Measurements from ENCODE around the gene PIGB.
"Not testable (repeated sequence)": the region's sequence is repeated elsewhere in the genome, so short reads cannot be mapped to it uniquely, and the experiment has no call there.

PIGB gene

DNA sequence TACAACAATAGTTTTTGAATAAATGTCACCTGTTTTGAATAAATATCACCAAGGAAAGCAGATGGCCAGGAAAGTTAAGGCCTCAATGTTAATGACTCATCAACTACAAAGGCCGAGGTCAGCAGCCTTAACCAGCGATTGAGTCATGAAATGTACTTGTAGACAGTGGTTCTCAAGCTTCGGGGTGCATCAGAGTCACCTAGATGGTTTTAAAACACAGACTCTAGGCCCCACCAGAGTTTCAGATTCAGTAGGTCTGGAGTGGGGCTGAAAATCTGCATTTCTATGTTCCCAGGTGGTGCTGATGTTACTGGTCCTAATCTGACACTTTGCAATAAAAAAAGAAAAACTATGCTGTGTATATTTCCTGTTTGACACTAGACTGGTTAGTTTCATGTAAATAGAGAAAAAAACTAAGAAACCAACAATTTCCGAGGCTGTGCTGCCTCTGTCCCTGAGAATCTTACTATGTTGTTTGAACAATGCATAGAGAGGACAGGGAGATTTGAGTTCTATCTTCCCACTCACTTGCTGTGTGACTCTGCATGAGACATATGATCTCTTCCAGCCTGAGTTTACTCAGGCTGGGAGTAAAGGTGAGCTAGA, 39.2 kb upstream of the PIGB start:
- H3K4me3 ChIP-seq (ENCODE audit: low read length) = no peak overlapping the region
- DNase-seq (ENCODE audit: low read depth) = peak; percentile 66
- TF ChIP-seq, protein P1, sequence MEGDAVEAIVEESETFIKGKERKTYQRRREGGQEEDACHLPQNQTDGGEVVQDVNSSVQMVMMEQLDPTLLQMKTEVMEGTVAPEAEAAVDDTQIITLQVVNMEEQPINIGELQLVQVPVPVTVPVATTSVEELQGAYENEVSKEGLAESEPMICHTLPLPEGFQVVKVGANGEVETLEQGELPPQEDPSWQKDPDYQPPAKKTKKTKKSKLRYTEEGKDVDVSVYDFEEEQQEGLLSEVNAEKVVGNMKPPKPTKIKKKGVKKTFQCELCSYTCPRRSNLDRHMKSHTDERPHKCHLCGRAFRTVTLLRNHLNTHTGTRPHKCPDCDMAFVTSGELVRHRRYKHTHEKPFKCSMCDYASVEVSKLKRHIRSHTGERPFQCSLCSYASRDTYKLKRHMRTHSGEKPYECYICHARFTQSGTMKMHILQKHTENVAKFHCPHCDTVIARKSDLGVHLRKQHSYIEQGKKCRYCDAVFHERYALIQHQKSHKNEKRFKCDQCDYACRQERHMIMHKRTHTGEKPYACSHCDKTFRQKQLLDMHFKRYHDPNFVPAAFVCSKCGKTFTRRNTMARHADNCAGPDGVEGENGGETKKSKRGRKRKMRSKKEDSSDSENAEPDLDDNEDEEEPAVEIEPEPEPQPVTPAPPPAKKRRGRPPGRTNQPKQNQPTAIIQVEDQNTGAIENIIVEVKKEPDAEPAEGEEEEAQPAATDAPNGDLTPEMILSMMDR (IDR thresholded peaks at IDR 0.05; ENCODE audit: insufficient read depth, low read depth, low read length, missing control alignments) = no peak

- DNase-seq (ENCODE audit: low read depth); H3K4me3 ChIP-seq (ENCODE audit: low read length): not testable (repeated sequence)
These were observed 38.4 kb upstream of the PIGB start for GRCh38 chr15:55280589-55280988.

DNA sequence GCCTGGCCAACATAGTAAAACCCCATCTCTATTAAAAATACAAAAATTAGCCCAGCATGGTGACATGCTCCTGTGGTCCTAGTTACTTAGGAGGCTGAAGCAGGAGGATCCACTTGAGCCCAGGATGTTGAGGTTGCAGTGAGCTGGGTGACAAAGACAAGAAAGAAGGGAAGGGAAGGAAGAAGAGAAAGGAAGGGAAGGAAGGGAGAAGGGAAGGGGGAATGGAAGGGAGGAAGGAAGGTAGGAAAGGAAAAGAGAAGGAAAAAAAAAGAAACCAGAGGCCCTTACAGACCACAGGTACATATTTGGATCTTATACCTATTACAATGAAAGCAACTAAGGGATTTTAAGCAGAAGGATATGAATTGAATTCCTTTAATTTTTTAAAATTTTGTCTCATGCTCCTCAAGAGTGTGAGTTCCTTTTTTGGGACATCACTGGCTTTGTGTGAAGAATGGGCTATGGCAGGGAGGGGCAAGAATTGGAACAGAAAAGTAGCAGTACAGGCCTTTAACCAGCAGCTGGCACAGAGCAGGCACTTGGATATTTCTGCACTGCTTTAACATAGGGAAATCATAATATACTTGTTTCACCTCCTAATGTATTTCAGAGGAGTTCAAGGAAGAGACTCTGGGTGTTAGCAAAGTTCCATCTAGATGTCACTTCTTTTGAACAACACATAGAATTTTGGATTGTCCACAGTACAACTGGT, 37.3 kb upstream of the PIGB start:
- no peak overlapping the region for H3K4me3 ChIP-seq (ENCODE audit: low read length)
- DNase-seq (ENCODE audit: low read depth) = no peak
- TF ChIP-seq, protein P1 (IDR thresholded peaks at IDR 0.05; ENCODE audit: insufficient read depth, low read depth, low read length, missing control alignments) = no peak

- peak; percentile 69 for DNase-seq (ENCODE audit: low read depth)
- no peak overlapping the region for H3K4me3 ChIP-seq (ENCODE audit: low read length)
- TF ChIP-seq, protein P1 (IDR thresholded peaks at IDR 0.05; ENCODE audit: insufficient read depth, low read depth, low read length, missing control alignments) = no peak
These were observed 36.7 kb upstream of the PIGB start for GRCh38 chr15:55282284-55282833.

GRCh38 chr15:55283379-55284147, 35.5 kb upstream of the PIGB start:
- H3K4me3 ChIP-seq (ENCODE audit: low read length) = no peak overlapping the region
- TF ChIP-seq, protein P1 (IDR thresholded peaks at IDR 0.05; ENCODE audit: insufficient read depth, low read depth, low read length, missing control alignments) = no peak
- DNase-seq (ENCODE audit: low read depth) = no peak

- TF ChIP-seq, protein P1 (IDR thresholded peaks at IDR 0.05; ENCODE audit: insufficient read depth, low read depth, low read length, missing control alignments) = no peak
- no peak for DNase-seq (ENCODE audit: low read depth)
- H3K4me3 ChIP-seq (ENCODE audit: low read length) = no peak overlapping the region
These were observed 34.6 kb upstream of the PIGB start for GRCh38 chr15:55284426-55284825.

DNA sequence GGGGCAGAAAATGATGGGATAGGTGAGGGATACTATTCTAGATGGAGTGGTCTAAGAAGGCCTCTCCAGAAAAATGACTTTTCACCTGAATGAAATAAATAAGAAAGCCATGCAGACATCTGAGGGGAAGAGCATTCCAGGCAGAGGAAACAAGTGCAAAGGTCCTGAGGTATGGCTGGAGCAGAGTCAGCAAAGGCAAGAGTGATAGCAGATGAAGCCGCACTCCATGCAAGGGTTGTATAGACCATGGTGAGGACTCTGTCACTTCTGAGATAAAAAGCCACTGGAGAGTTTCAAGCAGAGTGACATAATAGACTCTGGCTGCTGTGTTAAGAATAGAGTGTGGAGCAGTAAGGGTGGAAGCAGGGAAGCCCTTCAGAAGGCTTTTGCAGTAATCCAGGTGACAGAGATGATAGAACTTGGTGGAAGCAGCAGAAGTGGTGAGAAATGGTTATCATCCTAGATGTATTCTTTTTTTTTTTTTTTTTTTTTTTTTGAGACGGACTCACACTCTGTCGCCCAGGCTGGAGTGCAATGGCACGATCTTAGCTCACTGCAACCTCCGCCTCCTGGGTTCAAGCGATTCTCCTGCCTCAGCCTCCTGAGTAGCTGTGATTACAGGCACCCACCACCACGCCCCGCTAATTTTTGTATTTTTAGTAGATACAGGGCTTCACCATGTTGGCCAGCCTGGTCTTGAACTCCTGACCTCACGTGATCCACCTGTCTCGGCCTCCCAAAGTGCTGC, 32.4 kb upstream of the PIGB start:
- not testable (repeated sequence) for DNase-seq (ENCODE audit: low read depth); H3K4me3 ChIP-seq (ENCODE audit: low read length)

Measured in epithelial cell of esophagus (primary cell).